Right hindlimb (tissue), 1 donor: ENCODE measurements around the gene PNPLA7.

Experiments used
- DNase-seq: peaks from one replicate; pipeline ENCODE4 v3.0.0-alpha.2; 2018

The PNPLA7 gene

GRCh38 chr9:137492464-137493363 is 57.5 kb downstream of the PNPLA7 start:
- no peak for DNase-seq

GRCh38 chr9:137491735-137492432 is 58.3 kb downstream of the PNPLA7 start:
- no peak for DNase-seq

GRCh38 chr9:137490532-137491186 is 59.5 kb downstream of the PNPLA7 start:
- DNase-seq = no peak

- no peak for DNase-seq
Observed at GRCh38 chr9:137488906-137489305, 61.3 kb downstream of the PNPLA7 start.

- DNase-seq = no peak
Observed at GRCh38 chr9:137488327-137488653, 61.9 kb downstream of the PNPLA7 start.

- DNase-seq = no peak
Observed at GRCh38 chr9:137487454-137488326, 62.5 kb downstream of the PNPLA7 start.

- no peak for DNase-seq
Observed at GRCh38 chr9:137486545-137487453, 63.4 kb downstream of the PNPLA7 start.

GRCh38 chr9:137486141-137486490 is 64.1 kb downstream of the PNPLA7 start:
- no peak for DNase-seq

- DNase-seq = no peak
Observed at GRCh38 chr9:137485343-137486140, 64.7 kb downstream of the PNPLA7 start.

- DNase-seq = no peak
Observed at GRCh38 chr9:137484551-137485315, 65.5 kb downstream of the PNPLA7 start.

GRCh38 chr9:137482094-137482781 is 68.0 kb downstream of the PNPLA7 start:
- DNase-seq = no peak

- no peak for DNase-seq
Observed at GRCh38 chr9:137480686-137481683, 69.2 kb downstream of the PNPLA7 start.

GRCh38 chr9:137479892-137480685 is 70.1 kb downstream of the PNPLA7 start:
- DNase-seq = no peak

- peak; percentile 72 for DNase-seq
Observed at GRCh38 chr9:137478962-137479861, 71.0 kb downstream of the PNPLA7 start.

GRCh38 chr9:137478613-137478961 is 71.6 kb downstream of the PNPLA7 start:
- no peak for DNase-seq
